Mesenchymal stem cell (in vitro differentiated cells and primary cell): ENCODE data around the gene KCNV2.

Experiments used
- DNase-seq: peaks from one replicate; pipeline ENCODE4 v3.0.0-alpha.2; 2013
- H2AFZ ChIP-seq: one replicate; pipeline ENCODE4 v1.6.1; 2013; ENCODE audit warnings: low read depth, mild to moderate bottlenecking, control low read depth, inconsistent platforms, low read length, moderate library complexity
- H2AK5ac ChIP-seq: 2 replicates; pipeline ENCODE4 v1.6.1; 2013; ENCODE audit warnings: low read length, moderate library complexity, mild to moderate bottlenecking, inconsistent platforms; ENCODE audit not compliant: severe bottlenecking
- H2BK120ac ChIP-seq: one replicate; pipeline ENCODE4 v1.6.1; 2013; ENCODE audit warnings: low read depth, mild to moderate bottlenecking, inconsistent platforms, low read length, moderate library complexity
- H2BK12ac ChIP-seq, 2 experiments: one replicate each; pipeline ENCODE4 v1.6.1; 2013; ENCODE audit warnings: inconsistent platforms in 2 of 2, low read length in 2 of 2, mild to moderate bottlenecking in 2 of 2, moderate library complexity in 2 of 2, control low read depth in 1 of 2
- H2BK15ac ChIP-seq: one replicate; pipeline ENCODE4 v1.6.1; 2013; ENCODE audit warnings: mild to moderate bottlenecking, low read depth, inconsistent platforms; ENCODE audit not compliant: poor library complexity, severe bottlenecking
- H2BK5ac ChIP-seq: 2 replicates; pipeline ENCODE4 v1.6.1; 2013; ENCODE audit warnings: low read depth, mild to moderate bottlenecking, low read length, control low read depth, inconsistent platforms; ENCODE audit not compliant: poor library complexity, severe bottlenecking
- H3K14ac ChIP-seq, 2 experiments: one replicate each; pipeline ENCODE4 v1.6.1; 2013; ENCODE audit warnings: inconsistent platforms in 2 of 2, low read length in 2 of 2, control low read depth in 1 of 2, mild to moderate bottlenecking in 1 of 2, moderate library complexity in 1 of 2
- H3K18ac ChIP-seq, 2 experiments: one replicate each; pipeline ENCODE4 v1.6.1; 2013; ENCODE audit warnings: inconsistent platforms in 2 of 2, low read length in 2 of 2, control low read depth in 1 of 2, low read depth in 1 of 2, mild to moderate bottlenecking in 1 of 2
- H3K23ac ChIP-seq, 2 experiments: one replicate each; pipeline ENCODE4 v1.6.1; 2013; ENCODE audit warnings: inconsistent platforms in 2 of 2, low read length in 2 of 2, mild to moderate bottlenecking in 2 of 2, moderate library complexity in 2 of 2, control low read depth in 1 of 2
- H3K27ac ChIP-seq: 2 replicates; pipeline ENCODE4 v1.5.1; 2013; ENCODE audit warnings: mild to moderate bottlenecking, moderate library complexity, low read length, control low read depth, inconsistent platforms; ENCODE audit not compliant: poor library complexity, severe bottlenecking
- H3K27me3 ChIP-seq, 2 experiments: 2 replicates each; pipeline versions ENCODE4 v1.6.1 to v1.7.0; 2013; ENCODE audit warnings: low read length in 2 of 2, mild to moderate bottlenecking in 2 of 2, moderate library complexity in 2 of 2, control low read depth in 1 of 2, inconsistent platforms in 1 of 2; ENCODE audit not compliant: control insufficient read depth in 1 of 2, insufficient read depth in 1 of 2
- H3K36me3 ChIP-seq, 2 experiments: 2 replicates each; pipeline versions ENCODE4 v1.6.1 to v1.7.0; 2013; ENCODE audit warnings: low read length in 2 of 2, control low read depth in 1 of 2, inconsistent platforms in 1 of 2, low read depth in 1 of 2, mild to moderate bottlenecking in 1 of 2; ENCODE audit not compliant: insufficient read depth in 2 of 2, control insufficient read depth in 1 of 2
- H3K4ac ChIP-seq, 2 experiments: one replicate each; pipeline ENCODE4 v1.6.1; 2013; ENCODE audit warnings: inconsistent platforms in 2 of 2, low read length in 2 of 2, mild to moderate bottlenecking in 2 of 2, moderate library complexity in 2 of 2, control low read depth in 1 of 2, low read depth in 1 of 2
- H3K4me1 ChIP-seq: 2 replicates; pipeline ENCODE4 v1.6.1; 2013; ENCODE audit warnings: low read depth, low read length, control low read depth; ENCODE audit not compliant: control insufficient read depth, insufficient read depth
- H3K4me2 ChIP-seq: 2 replicates; pipeline ENCODE4 v1.6.1; 2013; ENCODE audit warnings: low read length, mild to moderate bottlenecking, inconsistent platforms; ENCODE audit not compliant: poor library complexity, severe bottlenecking
- H3K4me3 ChIP-seq, 2 experiments: 2 replicates each; pipeline versions ENCODE4 v1.5.1 to v1.7.0; 2013; ENCODE audit warnings: low read length in 2 of 2, mild to moderate bottlenecking in 2 of 2, control low read depth in 1 of 2, low read depth in 1 of 2; ENCODE audit not compliant: insufficient read depth in 1 of 2
- H3K79me1 ChIP-seq: replicated peaks from 2 replicates; pipeline ENCODE4 v1.6.1; 2013; ENCODE audit warnings: mild to moderate bottlenecking, control low read depth, low read length, inconsistent platforms; ENCODE audit not compliant: poor library complexity, severe bottlenecking
- H3K9ac ChIP-seq: 2 replicates; pipeline ENCODE4 v1.7.0; 2013; ENCODE audit warnings: mild to moderate bottlenecking, low read length, moderate library complexity
- H3K9me3 ChIP-seq: 2 replicates; pipeline ENCODE4 v1.7.0; 2013; ENCODE audit warnings: mild to moderate bottlenecking, low read length; ENCODE audit not compliant: control insufficient read depth
- H4K8ac ChIP-seq: one replicate; pipeline ENCODE4 v1.6.1; 2013; ENCODE audit warnings: inconsistent platforms, mild to moderate bottlenecking, low read length, moderate library complexity
- H4K91ac ChIP-seq: one replicate; pipeline ENCODE4 v1.6.1; 2013; ENCODE audit warnings: mild to moderate bottlenecking, low read length, inconsistent platforms
- whole genome bisulfite sequencing: methylation state at CpG from one replicate; pipeline ENCODE4 v1.1.7; 2013; ENCODE audit warnings: mixed read lengths; 5-methylcytosine and 5-hydroxymethylcytosine counted together

KCNV2 gene

GRCh38 chr9:2764353-2764752 is 47.0 kb downstream of the KCNV2 start:
- H2AFZ ChIP-seq: no peak overlapping the region
- no peak overlapping the region for H2AK5ac ChIP-seq
- H2BK12ac ChIP-seq: no peak overlapping the region
- no peak overlapping the region for H2BK120ac ChIP-seq
- H3K4ac ChIP-seq: no peak overlapping the region
- peaks cover 8% of the 10 kb centered on the region for H3K79me1 ChIP-seq
- WGBS: 94% methylated on average over 4 of the region's 4 CpGs
- H4K8ac ChIP-seq: no peak overlapping the region
- no peak overlapping the region for H4K91ac ChIP-seq
- no peaks in the 10 kb centered on the region for H3K9me3 ChIP-seq
- no peaks in the 10 kb centered on the region for H3K27me3 ChIP-seq
- peak; percentile 27 for DNase-seq
- H3K4me3 ChIP-seq: no peak overlapping the region
- no peak overlapping the region for H3K23ac ChIP-seq
- H3K18ac ChIP-seq: no peak overlapping the region
- peaks cover 3% of the 10 kb centered on the region for H3K4me1 ChIP-seq
- no peak overlapping the region for H2BK5ac ChIP-seq
- H3K27ac ChIP-seq: no peak overlapping the region
- no peak overlapping the region for H3K4me2 ChIP-seq
- no peak overlapping the region for H3K14ac ChIP-seq
- no peak overlapping the region for H3K9ac ChIP-seq
- H3K36me3 ChIP-seq: peaks cover 7 to 26% of the 10 kb centered on the region in 2 experiments
- no peak overlapping the region for H2BK15ac ChIP-seq

- Histone ChIP-seq H2BK120ac (no peak overlapping the region), H3K4ac (no peak overlapping the region), H3K4me2 (no peak overlapping the region), H2AK5ac (no peak overlapping the region), H4K91ac (no peak overlapping the region), H3K18ac (no peak overlapping the region), H3K9ac (no peak overlapping the region), H3K27me3 (no peaks in the 10 kb centered on the region), H2BK15ac (no peak overlapping the region), H3K36me3 (peaks cover 12 to 29% of the 10 kb centered on the region in 2 experiments), H3K14ac (no peak overlapping the region), H4K8ac (no peak overlapping the region), H3K4me1 (peaks cover 3% of the 10 kb centered on the region), H3K27ac (no peak overlapping the region), H3K23ac (no peak overlapping the region), H2AFZ (no peak overlapping the region), H3K4me3 (no peak overlapping the region), H3K79me1 (peaks cover 13% of the 10 kb centered on the region), H3K9me3 (no peaks in the 10 kb centered on the region), H2BK12ac (no peak overlapping the region), H2BK5ac (no peak overlapping the region)
- 87% methylated on average over 4 of the region's 4 CpGs for WGBS
- DNase-seq: no peak
Observed at GRCh38 chr9:2765250-2765880, 48.1 kb downstream of the KCNV2 start.

GRCh38 chr9:2767800-2768677 is 50.7 kb downstream of the KCNV2 start:
- WGBS: 98% methylated on average over 4 of the region's 7 CpGs
- H3K4ac ChIP-seq: no peak overlapping the region

GRCh38 chr9:2771087-2771486 is 53.8 kb downstream of the KCNV2 start:
- no peak for DNase-seq
- Histone ChIP-seq H3K9ac (no peak overlapping the region), H3K4me1 (no peaks in the 10 kb centered on the region), H3K36me3 (peaks cover 12 to 66% of the 10 kb centered on the region in 2 experiments), H2BK12ac (no peak overlapping the region), H3K27ac (no peak overlapping the region), H3K23ac (no peak overlapping the region), H3K4me2 (no peak overlapping the region), H4K8ac (no peak overlapping the region), H3K27me3 (no peaks in the 10 kb centered on the region), H3K9me3 (peaks cover 34% of the 10 kb centered on the region), H2BK5ac (no peak overlapping the region), H2AFZ (no peak overlapping the region), H3K4ac (no peak overlapping the region), H3K79me1 (peaks cover 24% of the 10 kb centered on the region), H2BK120ac (no peak overlapping the region), H3K4me3 (no peak overlapping the region), H2AK5ac (no peak overlapping the region), H3K14ac (no peak overlapping the region), H2BK15ac (no peak overlapping the region), H4K91ac (no peak overlapping the region), H3K18ac (no peak overlapping the region)
- WGBS: 9% methylated on average over 1 of the region's 3 CpGs

More at GRCh38 chr9:2767800-2768677, 50.7 kb downstream of the KCNV2 start:
- H3K27ac ChIP-seq: no peak overlapping the region
- H3K36me3 ChIP-seq: peaks cover 12 to 46% of the 10 kb centered on the region in 2 experiments
- no peak overlapping the region for H4K8ac ChIP-seq
- no peak overlapping the region for H2BK12ac ChIP-seq
- DNase-seq: no peak
- H2BK15ac ChIP-seq: no peak overlapping the region
- no peak overlapping the region for H2BK5ac ChIP-seq
- H3K18ac ChIP-seq: no peak overlapping the region
- H3K9me3 ChIP-seq: peaks cover 6% of the 10 kb centered on the region
- no peak overlapping the region for H3K23ac ChIP-seq
- no peak overlapping the region for H4K91ac ChIP-seq
- no peak overlapping the region for H3K4me2 ChIP-seq
- no peak overlapping the region for H2BK120ac ChIP-seq
- no peak overlapping the region for H2AK5ac ChIP-seq
- H3K79me1 ChIP-seq: peaks cover 23% of the 10 kb centered on the region
- no peak overlapping the region for H3K9ac ChIP-seq
- H3K4me1 ChIP-seq: peaks cover 3% of the 10 kb centered on the region
- no peak overlapping the region for H3K14ac ChIP-seq
- H3K27me3 ChIP-seq: no peaks in the 10 kb centered on the region
- no peak overlapping the region for H2AFZ ChIP-seq
- no peak overlapping the region for H3K4me3 ChIP-seq
